NCI-H2107 (cell line): ENCODE measurements around the gene KRTAP29-1.

Source experiments
- DNase-seq: peaks from one replicate; lab custom pipeline; 2025; lab: John Stamatoyannopoulos, UW

Gene KRTAP29-1

DNA sequence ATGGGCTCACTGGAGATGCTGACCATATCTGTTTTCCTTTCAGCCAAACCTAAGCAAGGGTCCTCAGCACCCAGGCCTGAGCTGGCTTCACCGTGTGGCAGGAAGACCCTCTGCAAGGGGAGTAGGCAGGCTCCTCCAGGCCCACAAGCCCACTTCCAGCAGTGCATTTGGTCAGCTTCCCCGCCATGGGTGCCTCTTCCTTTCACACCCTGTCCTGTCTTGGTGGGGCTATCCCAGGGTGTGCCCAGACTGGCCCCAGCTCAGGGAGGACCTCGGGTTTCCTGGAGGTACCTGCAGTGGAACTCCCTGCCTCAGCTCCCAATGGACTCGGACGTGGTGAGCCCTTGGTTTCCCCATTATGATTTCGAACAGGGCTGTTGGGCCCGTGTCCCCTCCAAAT, 25.6 kb upstream of the KRTAP29-1 start:
- DNase-seq, result no peak

DNA sequence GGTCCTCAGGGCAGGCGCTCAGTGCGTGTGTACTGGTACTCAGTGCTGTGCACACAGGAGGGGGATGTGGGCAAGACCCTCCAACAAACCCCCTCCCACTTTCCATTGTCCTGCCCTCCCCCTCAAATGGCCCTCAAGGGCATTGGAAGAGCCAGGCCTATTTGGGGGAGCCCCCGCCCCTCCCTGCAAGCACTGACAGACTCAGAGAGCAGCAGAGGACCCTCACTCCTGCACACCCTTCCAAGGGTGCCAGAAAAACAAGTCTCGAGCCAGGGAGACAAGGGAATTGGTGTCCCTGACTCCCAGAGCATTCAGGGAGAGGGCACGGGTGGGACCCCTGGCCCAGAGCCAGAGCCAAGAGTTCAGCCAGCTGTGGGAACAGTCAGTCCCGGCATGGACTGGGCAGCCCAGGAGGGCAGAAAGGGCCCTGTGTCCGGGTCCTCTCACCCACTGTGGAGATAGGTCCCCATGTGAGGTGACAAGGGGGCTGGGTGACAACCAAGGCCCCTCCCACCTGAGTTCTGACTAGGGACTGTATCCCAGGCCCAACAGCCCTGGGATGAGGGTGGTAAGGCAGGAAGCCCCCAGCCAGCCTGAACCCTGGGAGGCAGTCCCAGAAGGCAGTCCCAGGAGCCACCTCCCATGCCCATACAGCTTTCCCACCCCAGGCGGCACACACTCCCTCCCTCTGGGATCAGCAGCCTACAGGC, 24.9 kb upstream of the KRTAP29-1 start:
- DNase-seq, result no peak

DNA sequence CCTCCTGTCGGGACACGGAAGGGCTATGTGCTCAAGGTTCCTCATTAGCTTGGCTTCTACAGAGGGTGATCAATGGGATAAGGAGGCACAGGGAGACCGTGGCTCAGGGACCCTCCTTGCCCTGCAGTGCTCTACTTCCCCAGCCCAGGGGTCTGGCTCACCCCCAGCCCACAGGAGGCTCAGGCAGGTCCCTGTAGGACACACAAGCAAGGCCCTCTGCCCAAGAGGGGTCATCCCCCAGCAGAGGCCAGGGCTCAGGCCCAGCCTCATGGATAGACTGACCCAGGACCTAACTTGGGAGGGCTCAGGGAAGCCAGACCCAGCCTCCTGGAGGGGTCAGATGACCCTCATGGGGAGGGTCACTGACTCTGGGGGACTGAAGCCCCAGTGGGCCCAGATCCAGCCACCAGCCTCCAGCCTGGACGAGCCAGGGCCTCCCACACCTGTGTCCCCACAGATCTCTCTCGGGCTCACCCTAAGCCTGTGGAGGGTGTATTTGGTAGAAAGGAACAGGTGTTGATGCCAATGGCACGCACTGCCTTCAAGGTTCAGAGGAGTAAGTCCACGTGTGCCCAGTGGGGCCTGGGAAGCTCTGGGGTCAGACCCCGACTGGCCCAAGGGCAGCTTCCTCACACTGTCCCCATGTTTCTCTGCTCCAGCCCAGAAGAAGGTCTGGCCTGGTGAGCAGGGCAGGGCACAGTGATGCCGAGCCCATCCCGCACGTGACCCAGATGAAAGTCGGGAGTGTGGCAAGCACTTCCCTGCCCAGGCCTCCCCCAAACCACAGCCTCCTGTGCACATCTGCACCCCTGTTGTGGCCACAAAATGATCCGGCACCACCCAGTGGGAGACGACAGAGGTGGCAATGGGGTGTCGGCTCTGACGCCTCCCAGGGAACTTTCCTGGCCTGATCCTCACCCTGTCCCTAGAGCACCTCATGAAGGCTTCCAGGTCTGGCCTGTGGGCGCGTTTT, 23.8 kb upstream of the KRTAP29-1 start:
- DNase-seq, result no peak

DNA sequence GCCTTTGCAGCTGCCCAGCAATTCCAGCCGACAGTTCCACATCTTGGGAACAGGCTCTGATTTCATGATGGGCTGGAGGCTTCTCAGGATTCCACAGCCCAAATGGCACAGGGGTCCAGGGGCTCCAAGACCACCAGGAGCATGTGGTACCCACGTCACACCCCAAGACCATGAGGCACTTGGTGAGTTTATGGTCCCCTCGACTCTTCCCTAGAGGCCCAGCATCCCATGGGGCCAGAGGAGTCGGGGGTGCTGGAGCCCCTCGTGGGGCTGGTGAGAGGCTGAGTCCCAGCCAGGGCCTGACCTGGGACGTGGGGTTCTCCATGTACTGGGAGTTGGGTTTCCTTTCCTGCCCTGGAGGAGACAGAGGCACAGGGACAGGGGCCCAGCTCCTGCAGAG, 23.0 kb upstream of the KRTAP29-1 start:
- DNase-seq, result no peak

- no peak for DNase-seq
Measured at GRCh38 chr17:41325126-41325525, 22.5 kb upstream of the KRTAP29-1 start.

- peak; percentile 8 for DNase-seq
Measured at GRCh38 chr17:41324180-41325075, 21.8 kb upstream of the KRTAP29-1 start.

- DNase-seq, result no peak
Measured at GRCh38 chr17:41322903-41323895, 20.5 kb upstream of the KRTAP29-1 start.

- DNase-seq, result no peak
Measured at GRCh38 chr17:41322094-41322902, 19.6 kb upstream of the KRTAP29-1 start.

GRCh38 chr17:41318231-41318630, 15.6 kb upstream of the KRTAP29-1 start:
- DNase-seq, result no peak

- no peak for DNase-seq
Measured at GRCh38 chr17:41315814-41316445, 13.3 kb upstream of the KRTAP29-1 start.

- no peak for DNase-seq
Measured at GRCh38 chr17:41315204-41315794, 12.6 kb upstream of the KRTAP29-1 start, which contains the start of gene KRTAP17-1. TSS of gene KRTAP17-1 (minus strand) at chr17:41315710. CDS start at chr17:41315650, 60 bp downstream.

DNA sequence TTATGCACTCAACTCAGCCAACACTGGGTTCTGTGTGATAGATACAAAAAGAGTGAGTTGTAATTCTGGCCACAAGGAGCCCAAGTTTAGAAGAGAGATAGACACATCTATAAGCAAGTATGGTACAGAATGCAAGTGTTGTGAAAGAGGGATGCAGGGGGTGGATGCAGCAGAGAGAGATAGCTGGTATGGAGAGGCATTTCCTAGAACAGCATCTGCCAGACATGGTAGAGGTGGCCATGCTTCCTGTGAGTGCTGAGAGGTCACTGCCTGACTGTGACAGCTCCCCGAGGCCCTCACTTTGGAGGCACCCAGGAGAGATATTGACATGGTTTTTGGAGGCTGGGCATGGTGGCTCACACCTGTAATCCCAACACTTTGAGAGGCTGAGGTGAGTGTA, 8.5 kb upstream of the KRTAP29-1 start:
- no peak for DNase-seq

- DNase-seq, result no peak
Measured at GRCh38 chr17:41308918-41309359, 6.3 kb upstream of the KRTAP29-1 start, which contains the start of gene KRTAP16-1. TSS of gene KRTAP16-1 (minus strand) at chr17:41309309. CDS start at chr17:41309253, 56 bp downstream.

GRCh38 chr17:41308251-41308917, 5.7 kb upstream of the KRTAP29-1 start:
- DNase-seq, result no peak

DNA sequence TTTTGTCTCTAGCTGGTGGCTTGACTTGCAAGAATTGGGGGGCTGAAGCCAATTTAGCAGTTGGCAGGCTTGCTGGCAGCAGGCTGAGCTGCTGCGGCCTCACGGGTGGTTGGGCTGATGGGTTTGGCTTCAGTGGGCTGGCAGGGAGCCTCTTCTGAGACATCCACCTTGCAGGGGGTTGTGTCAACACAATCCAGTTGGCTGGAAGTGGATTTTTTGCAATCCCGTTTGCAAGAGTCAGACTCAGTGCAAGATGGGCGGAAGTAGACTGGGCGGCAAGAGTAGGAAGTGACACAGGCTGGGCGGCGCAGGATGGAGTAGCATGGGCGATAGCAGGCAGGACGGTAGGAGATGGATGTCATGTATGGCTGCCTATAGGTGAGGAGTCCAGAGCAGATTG, 5.0 kb upstream of the KRTAP29-1 start:
- no peak for DNase-seq

DNA sequence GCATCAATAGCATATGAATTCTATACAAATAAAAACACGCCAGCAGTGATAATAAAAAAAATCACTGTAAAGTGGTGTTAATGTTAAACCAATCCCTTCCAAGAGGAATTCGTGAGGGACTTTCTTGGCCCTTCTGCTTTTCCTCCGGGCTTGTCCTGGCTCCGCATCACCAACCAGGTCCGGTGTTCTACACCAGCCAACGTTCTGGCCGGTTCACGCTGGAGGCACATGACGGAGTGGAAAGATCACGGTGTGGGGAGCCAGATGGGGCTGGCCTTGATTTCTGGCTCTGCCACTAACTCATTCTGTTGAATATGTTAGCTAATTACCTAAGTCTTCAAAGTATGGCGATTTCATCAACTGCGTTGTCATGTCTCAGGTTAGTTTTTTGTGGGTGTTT, 1.4 kb upstream of the KRTAP29-1 start:
- no peak for DNase-seq

- no peak for DNase-seq
Measured at GRCh38 chr17:41302981-41303380, 330 bp upstream of the KRTAP29-1 start.

- no peak for DNase-seq
Measured at GRCh38 chr17:41301204-41301790, 1.4 kb downstream of the KRTAP29-1 start.
